ENCODE measurements around the gene ZNF385B. TPM values are rescaled to one million over a fixed set of nuclear protein-coding genes. Genes with fewer than 3 reads are reported as not detected.

The ZNF385B gene
- total and polyA plus RNA-seq, 11 donors: 0.07 to 12.2 (median 2.3) TPM

- Histone ChIP-seq H3K27me3 (peaks cover 0 to 4% (median 0%) of the 10 kb centered on the region in 9 donors), H3K27ac (no peak overlapping the region), H3K4me3 (no peak overlapping the region), H3K36me3 (no peaks in the 10 kb centered on the region), H3K9me3 (peaks cover 0 to 13% (median 0%) of the 10 kb centered on the region in 12 donors), H3K4me1 (no peaks in the 10 kb centered on the region)
- TF ChIP-seq, protein P1, sequence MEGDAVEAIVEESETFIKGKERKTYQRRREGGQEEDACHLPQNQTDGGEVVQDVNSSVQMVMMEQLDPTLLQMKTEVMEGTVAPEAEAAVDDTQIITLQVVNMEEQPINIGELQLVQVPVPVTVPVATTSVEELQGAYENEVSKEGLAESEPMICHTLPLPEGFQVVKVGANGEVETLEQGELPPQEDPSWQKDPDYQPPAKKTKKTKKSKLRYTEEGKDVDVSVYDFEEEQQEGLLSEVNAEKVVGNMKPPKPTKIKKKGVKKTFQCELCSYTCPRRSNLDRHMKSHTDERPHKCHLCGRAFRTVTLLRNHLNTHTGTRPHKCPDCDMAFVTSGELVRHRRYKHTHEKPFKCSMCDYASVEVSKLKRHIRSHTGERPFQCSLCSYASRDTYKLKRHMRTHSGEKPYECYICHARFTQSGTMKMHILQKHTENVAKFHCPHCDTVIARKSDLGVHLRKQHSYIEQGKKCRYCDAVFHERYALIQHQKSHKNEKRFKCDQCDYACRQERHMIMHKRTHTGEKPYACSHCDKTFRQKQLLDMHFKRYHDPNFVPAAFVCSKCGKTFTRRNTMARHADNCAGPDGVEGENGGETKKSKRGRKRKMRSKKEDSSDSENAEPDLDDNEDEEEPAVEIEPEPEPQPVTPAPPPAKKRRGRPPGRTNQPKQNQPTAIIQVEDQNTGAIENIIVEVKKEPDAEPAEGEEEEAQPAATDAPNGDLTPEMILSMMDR (IDR thresholded peaks at IDR 0.05): no peak
- TF ChIP-seq POLR2A (IDR thresholded peaks at IDR 0.05): no peak
- WGBS, 4 donors: 96 to 99% (median 98%) methylated on average over 1 of the region's 1 CpG
- intact Hi-C loops (cut with DNase I): no loop called here
- ATAC-seq: no peak
- no peak for DNase-seq
These were observed 38.3 kb upstream of the ZNF385B start for GRCh38 chr2:179899666-179900065.

GRCh38 chr2:179898873-179899272 lies 37.5 kb upstream of the ZNF385B start:
- no peak for TF ChIP-seq POLR2A (IDR thresholded peaks at IDR 0.05)
- TF ChIP-seq, protein P1 (IDR thresholded peaks at IDR 0.05): no peak
- Histone ChIP-seq H3K36me3 (no peaks in the 10 kb centered on the region), H3K4me1 (no peaks in the 10 kb centered on the region), H3K9me3 (peaks cover 0 to 8% (median 0%) of the 10 kb centered on the region in 12 donors), H3K4me3 (no peak overlapping the region), H3K27me3 (peaks cover 0 to 4% (median 0%) of the 10 kb centered on the region in 9 donors), H3K27ac (no peak overlapping the region)
- 75 to 82% (median 78%) methylated on average over 4 of the region's 4 CpGs for WGBS, 4 donors
- no peak for DNase-seq
- intact Hi-C loops (cut with DNase I): no loop called here
- no peak for ATAC-seq

- no peak for DNase-seq
- H3K36me3 ChIP-seq: no peaks in the 10 kb centered on the region
- intact Hi-C loops (cut with DNase I): no loop called here
- H3K27ac ChIP-seq: no peak overlapping the region
- H3K27me3 ChIP-seq: peaks cover 0 to 4% (median 0%) of the 10 kb centered on the region in 9 donors
- 80 to 90% (median 88%) methylated on average over 3 of the region's 3 CpGs for WGBS, 4 donors
- no peak overlapping the region for H3K4me3 ChIP-seq
- ATAC-seq: no peak
- H3K4me1 ChIP-seq: no peaks in the 10 kb centered on the region
- peaks cover 0 to 12% (median 1%) of the 10 kb centered on the region in 12 donors for H3K9me3 ChIP-seq
- TF ChIP-seq, protein P1 (IDR thresholded peaks at IDR 0.05): no peak
- TF ChIP-seq POLR2A (IDR thresholded peaks at IDR 0.05): no peak
These were observed 32.2 kb upstream of the ZNF385B start for GRCh38 chr2:179893616-179894015.

DNA sequence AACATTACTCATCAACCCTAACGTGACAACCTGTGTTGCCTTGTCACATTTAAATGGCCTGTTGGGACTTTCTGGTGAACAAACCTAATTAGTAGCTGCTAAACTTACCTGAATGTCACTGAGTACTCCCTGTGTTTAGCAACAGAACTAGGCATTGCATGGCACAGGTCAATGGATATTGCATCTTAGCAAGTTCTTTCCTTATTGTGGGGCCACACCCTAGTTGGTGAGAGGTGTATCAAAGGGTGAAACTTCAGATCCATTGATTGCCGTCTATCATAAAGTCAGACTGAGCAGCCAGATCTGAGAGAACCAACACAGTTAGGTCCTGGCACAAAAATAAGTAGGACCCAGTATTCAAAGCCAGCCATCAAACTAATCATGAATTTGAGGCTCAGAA lies 29.8 kb upstream of the ZNF385B start:
- no peak for TF ChIP-seq POLR2A (IDR thresholded peaks at IDR 0.05)
- TF ChIP-seq, protein P1 (IDR thresholded peaks at IDR 0.05): no peak
- no peaks in the 10 kb centered on the region for H3K4me1 ChIP-seq

More for the DNA sequence above, 29.8 kb upstream of the ZNF385B start:
- Histone ChIP-seq H3K27me3 (no peaks in the 10 kb centered on the region), H3K4me3 (no peak overlapping the region), H3K9me3 (peaks cover 0 to 17% (median 2%) of the 10 kb centered on the region in 12 donors), H3K27ac (no peak overlapping the region), H3K36me3 (no peaks in the 10 kb centered on the region)
- intact Hi-C loops (cut with DNase I): no loop called here
- ATAC-seq (no peak), DNase-seq (no peak)
- 80 to 87% (median 84%) methylated on average over 2 of the region's 2 CpGs for WGBS, 4 donors

Data from heart left ventricle (tissue), 16 donors.